HG02759 (cell line): ENCODE data around the gene APP.
"Not testable (repeated sequence)": the region's sequence is repeated elsewhere in the genome, so short reads cannot be mapped to it uniquely, and the experiment has no call there.

Experiments
- ATAC-seq: cut with Tn5 transposase; IDR thresholded peaks from one replicate; pipeline ENCODE4 v1.9.1; 2021; ENCODE audit warnings: mild to moderate bottlenecking, moderate library complexity; ENCODE audit not compliant: unreplicated experiment

APP gene

DNA sequence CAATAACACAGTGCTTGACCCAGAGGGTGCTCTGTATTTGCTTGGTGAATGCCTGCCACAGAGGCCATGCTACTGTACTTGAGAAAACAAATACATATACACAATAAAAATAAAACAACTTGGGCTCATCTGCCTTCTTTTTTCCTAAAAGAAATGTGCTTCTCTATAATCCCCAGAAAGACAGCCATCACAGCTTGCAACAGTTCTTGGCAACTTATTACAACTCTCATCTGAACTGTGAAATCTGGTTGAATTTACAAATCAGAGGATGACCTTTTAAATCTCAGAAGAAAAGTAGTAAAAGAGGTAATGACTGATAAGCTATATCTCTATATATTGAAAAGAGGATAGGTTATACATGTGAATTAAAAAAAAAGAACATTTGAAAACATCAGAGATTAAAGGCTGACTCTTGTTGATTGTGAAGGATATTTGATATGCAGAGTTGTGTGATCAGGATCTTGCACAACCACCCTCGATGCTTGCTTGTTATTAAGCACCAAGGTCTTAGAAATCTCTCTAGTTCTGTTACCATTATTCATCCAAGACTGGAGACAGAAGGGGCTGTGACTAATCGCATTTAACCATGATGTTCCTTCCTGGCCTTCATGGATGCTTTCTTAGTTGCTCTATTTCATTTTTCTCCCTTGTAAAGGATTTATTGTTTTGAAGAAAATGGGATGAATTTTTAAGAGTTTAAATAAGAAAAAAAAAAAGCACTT, 213.4 kb downstream of the APP start:
- ATAC-seq, result no peak

DNA sequence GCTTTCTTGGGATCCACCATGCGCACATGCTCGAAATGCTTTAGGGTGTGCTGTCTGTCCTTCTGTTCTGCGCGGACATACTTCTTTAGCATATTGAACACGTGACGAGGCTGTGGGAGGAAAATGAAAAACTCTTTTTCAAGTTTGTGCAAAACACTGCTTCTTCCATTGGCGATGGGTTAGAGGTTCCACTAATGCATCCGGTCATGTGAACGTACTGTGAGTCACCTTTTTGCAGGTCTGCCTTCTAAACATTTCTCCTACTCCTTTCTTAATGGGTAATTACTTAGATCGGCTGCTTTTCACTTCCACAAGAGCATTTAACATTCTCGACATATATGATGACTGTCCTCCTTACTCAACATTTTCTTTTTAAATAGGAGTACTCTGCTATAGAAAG, 214.9 kb downstream of the APP start:
- ATAC-seq, result no peak

- ATAC-seq, result no peak
These were observed 216.9 kb downstream of the APP start for GRCh38 chr21:25953659-25954058.

GRCh38 chr21:25953196-25953595, 217.4 kb downstream of the APP start:
- ATAC-seq, result no peak

DNA sequence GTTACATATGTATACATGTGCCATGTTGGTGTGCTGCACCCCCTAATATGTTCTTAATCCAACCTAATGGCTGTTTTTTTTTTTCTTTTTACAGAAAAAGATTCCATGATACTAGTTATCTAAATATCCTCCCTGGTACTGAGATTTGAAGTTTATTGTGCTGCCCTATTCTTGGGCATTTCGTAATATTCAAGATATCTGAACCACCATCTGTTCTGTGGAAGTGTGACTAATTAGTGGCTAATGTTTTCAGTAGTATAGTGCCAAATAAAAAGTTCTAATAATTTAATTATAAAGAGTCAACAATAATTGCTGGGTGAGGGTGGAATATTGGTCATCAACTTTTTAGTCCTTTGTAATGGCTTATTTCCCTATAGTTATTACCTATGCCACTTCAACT, 218.3 kb downstream of the APP start:
- ATAC-seq, result no peak

- no peak for ATAC-seq
These were observed 220.9 kb downstream of the APP start for GRCh38 chr21:25949701-25950100.

GRCh38 chr21:25944672-25945213, 225.8 kb downstream of the APP start:
- ATAC-seq, result no peak

GRCh38 chr21:25944082-25944481, 226.5 kb downstream of the APP start:
- ATAC-seq, result no peak

DNA sequence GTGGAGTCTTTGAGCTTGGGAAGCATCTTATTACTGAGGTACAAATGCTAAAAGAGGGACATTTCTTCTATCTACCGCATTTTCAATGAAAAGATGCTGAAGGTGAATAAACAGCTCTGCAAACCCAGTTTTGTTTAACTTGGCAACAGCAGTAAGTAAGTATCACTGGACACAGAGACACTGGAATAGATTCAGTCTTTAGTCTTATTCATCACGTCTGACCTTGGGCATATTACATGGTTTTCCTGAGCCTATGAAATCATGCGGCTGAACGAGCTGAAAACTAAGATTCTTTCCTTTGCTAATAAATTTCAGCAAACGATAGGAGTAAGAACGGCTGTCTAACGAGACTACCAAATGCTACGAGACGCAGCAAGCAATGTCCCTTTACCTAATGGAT, 228.4 kb downstream of the APP start:
- no peak for ATAC-seq

GRCh38 chr21:25939396-25939761, 231.2 kb downstream of the APP start:
- no peak for ATAC-seq

- no peak for ATAC-seq
These were observed 231.7 kb downstream of the APP start for GRCh38 chr21:25938658-25939395.

- ATAC-seq, result no peak
These were observed 233.8 kb downstream of the APP start for GRCh38 chr21:25936776-25937175.

- no peak for ATAC-seq
These were observed 235.8 kb downstream of the APP start for GRCh38 chr21:25934771-25935224.

- ATAC-seq, result no peak
These were observed 236.4 kb downstream of the APP start for GRCh38 chr21:25934130-25934529.

- ATAC-seq, result no peak
These were observed 238.8 kb downstream of the APP start for GRCh38 chr21:25931765-25932164.

GRCh38 chr21:25929856-25930520, 240.6 kb downstream of the APP start:
- ATAC-seq, result no peak

DNA sequence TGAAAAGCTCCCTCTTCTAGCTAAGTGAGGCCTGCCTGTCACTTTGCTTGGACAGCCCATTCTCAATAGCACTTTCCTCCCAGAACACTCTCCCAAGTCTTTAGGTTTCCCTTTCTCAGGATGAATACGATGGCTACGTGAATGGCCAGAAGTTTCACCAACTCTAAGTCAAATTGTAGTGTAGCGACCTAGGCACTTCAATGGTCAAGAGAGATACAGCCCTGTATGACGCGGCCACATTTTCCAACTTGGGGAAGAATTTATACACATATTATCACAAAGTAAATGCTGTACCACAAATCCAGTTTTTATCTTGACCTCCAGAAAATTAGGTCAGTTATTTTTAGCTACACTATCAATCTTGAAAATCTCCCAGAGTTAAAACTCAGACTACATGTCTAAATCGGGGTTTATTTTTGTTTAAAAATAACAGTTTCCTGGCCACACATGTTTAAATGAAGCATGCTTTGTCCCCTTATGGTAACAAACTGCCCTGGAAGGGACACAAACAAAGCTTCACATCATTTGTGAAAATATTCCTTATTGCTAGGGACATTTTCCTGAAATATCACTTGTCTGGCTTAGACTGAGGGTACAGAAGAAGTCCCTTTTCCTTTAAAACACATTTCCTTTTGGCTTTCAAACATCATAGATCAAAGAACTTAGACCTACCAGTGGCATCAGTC, 243.2 kb downstream of the APP start:
- ATAC-seq, result no peak

- no peak for ATAC-seq
These were observed 244.6 kb downstream of the APP start for GRCh38 chr21:25925936-25926335.

- ATAC-seq, result no peak
These were observed 245.3 kb downstream of the APP start for GRCh38 chr21:25925064-25925800.

DNA sequence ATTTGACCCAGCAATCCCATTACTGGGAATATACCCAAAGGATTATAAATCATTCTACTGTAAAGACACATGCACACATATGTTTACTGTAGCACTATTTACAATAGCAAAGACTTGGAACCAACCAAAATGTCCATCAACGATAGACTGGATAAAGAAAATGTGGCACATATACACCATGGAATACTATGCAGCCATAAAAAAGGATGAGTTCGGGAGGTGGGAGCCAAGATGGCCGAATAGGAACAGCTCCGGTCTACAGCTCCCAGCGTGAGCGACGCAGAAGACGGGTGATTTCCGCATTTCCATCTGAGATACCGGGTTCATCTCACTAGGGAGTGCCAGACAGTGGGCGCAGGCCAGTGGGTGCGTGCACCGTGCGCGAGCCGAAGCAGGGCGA, 252.4 kb downstream of the APP start:
- ATAC-seq, result not testable (repeated sequence)
